ENCODE measurements around the gene RTN3. TPM values are rescaled to one million over a fixed set of nuclear protein-coding genes. Genes with fewer than 3 reads are reported as not detected.
"Not testable (repeated sequence)": the region's sequence is repeated elsewhere in the genome, so short reads cannot be mapped to it uniquely, and the experiment has no call there.

The RTN3 gene, protein sequence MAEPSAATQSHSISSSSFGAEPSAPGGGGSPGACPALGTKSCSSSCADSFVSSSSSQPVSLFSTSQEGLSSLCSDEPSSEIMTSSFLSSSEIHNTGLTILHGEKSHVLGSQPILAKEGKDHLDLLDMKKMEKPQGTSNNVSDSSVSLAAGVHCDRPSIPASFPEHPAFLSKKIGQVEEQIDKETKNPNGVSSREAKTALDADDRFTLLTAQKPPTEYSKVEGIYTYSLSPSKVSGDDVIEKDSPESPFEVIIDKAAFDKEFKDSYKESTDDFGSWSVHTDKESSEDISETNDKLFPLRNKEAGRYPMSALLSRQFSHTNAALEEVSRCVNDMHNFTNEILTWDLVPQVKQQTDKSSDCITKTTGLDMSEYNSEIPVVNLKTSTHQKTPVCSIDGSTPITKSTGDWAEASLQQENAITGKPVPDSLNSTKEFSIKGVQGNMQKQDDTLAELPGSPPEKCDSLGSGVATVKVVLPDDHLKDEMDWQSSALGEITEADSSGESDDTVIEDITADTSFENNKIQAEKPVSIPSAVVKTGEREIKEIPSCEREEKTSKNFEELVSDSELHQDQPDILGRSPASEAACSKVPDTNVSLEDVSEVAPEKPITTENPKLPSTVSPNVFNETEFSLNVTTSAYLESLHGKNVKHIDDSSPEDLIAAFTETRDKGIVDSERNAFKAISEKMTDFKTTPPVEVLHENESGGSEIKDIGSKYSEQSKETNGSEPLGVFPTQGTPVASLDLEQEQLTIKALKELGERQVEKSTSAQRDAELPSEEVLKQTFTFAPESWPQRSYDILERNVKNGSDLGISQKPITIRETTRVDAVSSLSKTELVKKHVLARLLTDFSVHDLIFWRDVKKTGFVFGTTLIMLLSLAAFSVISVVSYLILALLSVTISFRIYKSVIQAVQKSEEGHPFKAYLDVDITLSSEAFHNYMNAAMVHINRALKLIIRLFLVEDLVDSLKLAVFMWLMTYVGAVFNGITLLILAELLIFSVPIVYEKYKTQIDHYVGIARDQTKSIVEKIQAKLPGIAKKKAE
- 29.0 and 38.5 TPM in 2 replicates for total RNA-seq

DNA sequence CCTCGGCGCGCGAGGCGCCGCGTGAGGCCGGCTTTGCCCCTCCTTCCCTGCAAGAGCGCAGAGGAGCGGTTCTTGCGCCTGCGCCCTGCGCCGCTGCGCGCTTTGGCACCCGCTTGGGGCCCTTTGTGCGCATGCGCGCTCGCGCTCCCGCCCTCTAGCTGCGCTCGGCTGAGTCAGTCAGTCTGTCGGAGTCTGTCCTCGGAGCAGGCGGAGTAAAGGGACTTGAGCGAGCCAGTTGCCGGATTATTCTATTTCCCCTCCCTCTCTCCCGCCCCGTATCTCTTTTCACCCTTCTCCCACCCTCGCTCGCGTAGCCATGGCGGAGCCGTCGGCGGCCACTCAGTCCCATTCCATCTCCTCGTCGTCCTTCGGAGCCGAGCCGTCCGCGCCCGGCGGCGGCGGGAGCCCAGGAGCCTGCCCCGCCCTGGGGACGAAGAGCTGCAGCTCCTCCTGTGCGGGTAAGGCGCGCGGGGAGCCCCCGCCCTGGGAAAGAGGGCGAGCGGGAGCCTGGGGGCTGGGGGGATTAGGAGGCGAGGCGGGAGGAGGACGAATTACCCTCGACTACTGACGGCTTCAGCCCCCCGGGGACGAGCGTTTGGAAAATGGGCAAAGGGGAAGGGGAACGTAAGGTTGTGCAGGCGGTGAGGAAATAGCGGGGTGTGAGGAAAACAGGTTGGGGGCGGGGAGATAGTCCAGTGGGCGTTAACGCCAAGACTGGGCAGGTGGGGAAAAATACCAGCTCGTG, at the start of gene RTN3:
Gene RTN3, plus strand, starts transcription at position 180 of the 745 bp plus-strand sequence. Its CDS starts 137 bp downstream, at position 317.
- H3K4me3 ChIP-seq (ENCODE audit: low read depth, low read length): peak within 1 kb of the TSS; percentile 64
- peak; percentile 96 for DNase-seq (ENCODE audit: low read depth)
- FAIRE-seq: no peak
- no peaks in the 10 kb centered on the region for H3K36me3 ChIP-seq (ENCODE audit: control insufficient read depth, insufficient read depth, low read length)
- TF ChIP-seq, protein P1, sequence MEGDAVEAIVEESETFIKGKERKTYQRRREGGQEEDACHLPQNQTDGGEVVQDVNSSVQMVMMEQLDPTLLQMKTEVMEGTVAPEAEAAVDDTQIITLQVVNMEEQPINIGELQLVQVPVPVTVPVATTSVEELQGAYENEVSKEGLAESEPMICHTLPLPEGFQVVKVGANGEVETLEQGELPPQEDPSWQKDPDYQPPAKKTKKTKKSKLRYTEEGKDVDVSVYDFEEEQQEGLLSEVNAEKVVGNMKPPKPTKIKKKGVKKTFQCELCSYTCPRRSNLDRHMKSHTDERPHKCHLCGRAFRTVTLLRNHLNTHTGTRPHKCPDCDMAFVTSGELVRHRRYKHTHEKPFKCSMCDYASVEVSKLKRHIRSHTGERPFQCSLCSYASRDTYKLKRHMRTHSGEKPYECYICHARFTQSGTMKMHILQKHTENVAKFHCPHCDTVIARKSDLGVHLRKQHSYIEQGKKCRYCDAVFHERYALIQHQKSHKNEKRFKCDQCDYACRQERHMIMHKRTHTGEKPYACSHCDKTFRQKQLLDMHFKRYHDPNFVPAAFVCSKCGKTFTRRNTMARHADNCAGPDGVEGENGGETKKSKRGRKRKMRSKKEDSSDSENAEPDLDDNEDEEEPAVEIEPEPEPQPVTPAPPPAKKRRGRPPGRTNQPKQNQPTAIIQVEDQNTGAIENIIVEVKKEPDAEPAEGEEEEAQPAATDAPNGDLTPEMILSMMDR (IDR thresholded peaks at IDR 0.05; ENCODE audit: insufficient read depth, low read length, severe bottlenecking): peak; percentile 3
- H3K27me3 ChIP-seq (ENCODE audit: control insufficient read depth, insufficient read depth, low read length): no peaks in the 10 kb centered on the region

DNA sequence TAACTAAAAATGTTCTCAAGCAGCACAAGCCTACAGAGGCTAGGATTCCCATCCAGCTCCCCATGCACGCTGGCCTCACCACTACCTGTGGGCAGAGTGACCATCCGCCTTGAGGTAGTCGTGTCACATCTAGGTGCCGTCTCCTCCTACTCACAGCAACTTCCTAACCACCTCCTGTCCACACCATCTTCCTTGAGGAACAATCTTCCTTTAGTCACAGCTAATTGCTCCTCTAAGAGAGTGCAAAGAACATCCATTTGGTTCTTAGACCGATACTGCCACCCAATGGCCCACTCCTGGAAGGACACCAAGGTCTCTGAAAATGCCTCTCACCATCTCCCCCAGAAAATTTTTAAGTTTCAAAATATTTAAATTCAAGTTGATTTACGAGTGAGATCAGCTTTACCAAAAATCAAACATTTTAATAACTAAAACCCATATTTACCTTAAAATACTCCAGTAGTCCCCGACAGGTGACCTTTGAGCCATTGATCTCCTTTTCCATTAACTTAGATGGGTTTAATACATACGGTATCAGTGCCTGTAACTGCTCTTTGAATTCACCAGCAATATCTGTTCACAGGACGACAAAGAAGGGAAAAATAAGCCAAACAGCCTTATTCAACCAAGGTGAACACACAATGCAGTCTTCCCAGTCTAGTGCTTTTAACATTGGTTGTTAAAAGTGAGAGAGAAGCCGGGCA, 45.4 kb upstream of the RTN3 start:
- TF ChIP-seq, protein P1 (IDR thresholded peaks at IDR 0.05; ENCODE audit: insufficient read depth, low read length, severe bottlenecking): peak; percentile 71
- peak; percentile 34 for DNase-seq (ENCODE audit: low read depth)
- Histone ChIP-seq H3K36me3 (ENCODE audit: control insufficient read depth, insufficient read depth, low read length) (peaks cover 13% of the 10 kb centered on the region), H3K27me3 (ENCODE audit: control insufficient read depth, insufficient read depth, low read length) (no peaks in the 10 kb centered on the region), H3K4me3 (ENCODE audit: low read depth, low read length) (no peak overlapping the region)
- FAIRE-seq: no peak

- peaks cover 15% of the 10 kb centered on the region for H3K36me3 ChIP-seq (ENCODE audit: control insufficient read depth, insufficient read depth, low read length)
- not testable (repeated sequence) for FAIRE-seq; DNase-seq (ENCODE audit: low read depth); H3K4me3 ChIP-seq (ENCODE audit: low read depth, low read length); H3K27me3 ChIP-seq (ENCODE audit: control insufficient read depth, insufficient read depth, low read length)
Measured at GRCh38 chr11:63638436-63638835, 42.9 kb upstream of the RTN3 start.

- Histone ChIP-seq H3K4me3 (ENCODE audit: low read depth, low read length) (no peak overlapping the region), H3K36me3 (ENCODE audit: control insufficient read depth, insufficient read depth, low read length) (peaks cover 16% of the 10 kb centered on the region), H3K27me3 (ENCODE audit: control insufficient read depth, insufficient read depth, low read length) (no peaks in the 10 kb centered on the region)
- FAIRE-seq (no peak), DNase-seq (ENCODE audit: low read depth) (peak; percentile 28)
- TF ChIP-seq, protein P1 (IDR thresholded peaks at IDR 0.05; ENCODE audit: insufficient read depth, low read length, severe bottlenecking): peak; percentile 17
Measured at GRCh38 chr11:63639199-63639832, 42.0 kb upstream of the RTN3 start.

DNA sequence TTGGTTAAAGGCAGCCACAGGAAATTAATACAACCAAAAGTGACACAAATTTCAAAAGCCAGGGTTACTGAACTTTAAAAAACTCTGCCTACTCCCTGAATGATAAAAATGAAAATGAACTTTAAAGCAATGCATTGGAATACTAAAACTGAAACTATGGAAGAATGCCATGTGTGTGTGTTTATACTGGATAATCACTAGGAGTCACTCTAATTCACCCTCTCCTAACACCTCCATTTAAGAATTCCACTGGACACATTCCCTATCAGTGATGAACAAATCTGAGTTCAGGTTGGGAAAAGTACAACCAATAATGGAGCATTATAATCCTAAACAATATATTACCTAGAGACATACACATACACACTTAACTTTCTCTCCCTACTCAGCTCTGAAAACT, 39.6 kb upstream of the RTN3 start:
- Histone ChIP-seq H3K36me3 (ENCODE audit: control insufficient read depth, insufficient read depth, low read length) (peaks cover 13% of the 10 kb centered on the region), H3K4me3 (ENCODE audit: low read depth, low read length) (no peak overlapping the region), H3K27me3 (ENCODE audit: control insufficient read depth, insufficient read depth, low read length) (no peaks in the 10 kb centered on the region)
- TF ChIP-seq, protein P1 (IDR thresholded peaks at IDR 0.05; ENCODE audit: insufficient read depth, low read length, severe bottlenecking): peak; percentile 11
- FAIRE-seq (no peak), DNase-seq (ENCODE audit: low read depth) (no peak)
